ENCODE results near the gene CFAP43. TPM values are rescaled to one million over a fixed set of nuclear protein-coding genes. Genes with fewer than 3 reads are reported as not detected.

The CFAP43 gene
- total and polyA plus RNA-seq, 9 of the 15 experiments (the other 6 are each of a cell fraction or from before 2014, with no cell fraction given), result 0.07 to 0.86 (median 0.11) TPM; not detected in 1

GRCh38 chr10:104085801-104086400 lies 146.3 kb downstream of the CFAP43 start, which contains the start of gene COL17A1:
Gene COL17A1, minus strand, starts transcription at chr10:104085880. Its CDS starts 5,207 bp downstream, at chr10:104080673.
- POLR2A ChIA-PET, result interaction anchor here (0.8 kb wide), 1 partner anchor 15 kb away, joined by 3 read pairs; no protein-coding TSS in a partner anchor
- H3K79me2 ChIP-seq (ENCODE audit: control insufficient read depth, insufficient read depth, low read length), result no peaks in the 10 kb centered on the region
- no peak within 1 kb of the TSS for H3K4me2 ChIP-seq (ENCODE audit: insufficient read depth, low read length)
- H3K36me3 ChIP-seq (ENCODE audit: control insufficient read depth, insufficient read depth, low read length), result no peaks in the 10 kb centered on the region
- DNase-seq (ENCODE audit: extremely low read depth in 1 of 4, low spot score in 3 of 4) (no peak), FAIRE-seq (no peak), ATAC-seq (no peak)
- BruUV-seq (replicated peaks), result no TSS peak
- TF ChIP-seq ZBTB8A (IDR thresholded peaks at IDR 0.05; ENCODE audit: partially characterized antibody) (no peak), FUS (optimal IDR thresholded peaks at IDR 0.05; ENCODE audit: low read depth, low read length) (no peak)
- H3K27me3 ChIP-seq (ENCODE audit: control insufficient read depth in 2 of 2, insufficient read depth in 2 of 2, low read length in 2 of 2), result peaks cover 3 to 7% of the 10 kb centered on the region in 2 experiments; a peak in 4 of 5 replicates
- CTCF ChIA-PET (ENCODE audit: low intra/inter-chr PET ratio), result no interaction called here
- no peaks in the 10 kb centered on the region for H3K9me3 ChIP-seq (replicated peaks; ENCODE audit: control insufficient read depth, insufficient read depth, low read depth, low read length)
- in situ Hi-C loops (cut with MboI), result no loop called here
- no peak within 1 kb of the TSS for H3K27ac ChIP-seq (ENCODE audit: extremely low read depth, low read depth, low read length)
- no peaks in the 10 kb centered on the region for H3K4me1 ChIP-seq (replicated peaks in 1 of 2; ENCODE audit: control insufficient read depth in 2 of 2, insufficient read depth in 2 of 2, low read length in 2 of 2)
- intact Hi-C loops (cut with micrococcal nuclease), result no loop called here
- no peak within 1 kb of the TSS for H3K4me3 ChIP-seq
- H2AFZ ChIP-seq (ENCODE audit: low read depth, low read length), result no peak within 1 kb of the TSS
- no peaks in the 10 kb centered on the region for H4K20me1 ChIP-seq (replicated peaks; ENCODE audit: control insufficient read depth, insufficient read depth, low read length)
- WGBS (ENCODE audit: insufficient coverage, low coverage, missing lambda C conversion rate), result 0% methylated on average over 3 of the region's 3 CpGs
- no peaks in the 10 kb centered on the region for H3K9me1 ChIP-seq (ENCODE audit: control insufficient read depth, insufficient read depth, low read length)
- H3K9ac ChIP-seq (ENCODE audit: insufficient read depth in 1 of 2, low read depth in 2 of 2, low read length in 2 of 2), result no peak within 1 kb of the TSS

GRCh38 chr10:104084482-104085142 lies 147.6 kb downstream of the CFAP43 start:
- peaks cover 0 to 5% of the 10 kb centered on the region in 2 experiments; a peak in 2 of 5 replicates for H3K27me3 ChIP-seq (ENCODE audit: control insufficient read depth in 2 of 2, insufficient read depth in 2 of 2, low read length in 2 of 2)
- ChIA-PET CTCF (ENCODE audit: low intra/inter-chr PET ratio) (no interaction called here), POLR2A (no interaction called here)
- in situ Hi-C loops (cut with MboI), result no loop called here
- no peak for ATAC-seq
- BruUV-seq (replicated peaks), result no TSS peak
- no peaks in the 10 kb centered on the region for H3K79me2 ChIP-seq (ENCODE audit: control insufficient read depth, insufficient read depth, low read length)
- H4K20me1 ChIP-seq (replicated peaks; ENCODE audit: control insufficient read depth, insufficient read depth, low read length), result no peaks in the 10 kb centered on the region
- no peaks in the 10 kb centered on the region for H3K9me1 ChIP-seq (ENCODE audit: control insufficient read depth, insufficient read depth, low read length)
- DNase-seq (ENCODE audit: extremely low read depth in 1 of 4, low spot score in 3 of 4), result no peak
- H2AFZ ChIP-seq (ENCODE audit: low read depth, low read length), result no peak overlapping the region
- WGBS (ENCODE audit: insufficient coverage, low coverage, missing lambda C conversion rate), result 5% methylated on average over 5 of the region's 5 CpGs
- no peaks in the 10 kb centered on the region for H3K4me1 ChIP-seq (replicated peaks in 1 of 2; ENCODE audit: control insufficient read depth in 2 of 2, insufficient read depth in 2 of 2, low read length in 2 of 2)
- H3K27ac ChIP-seq (ENCODE audit: extremely low read depth, low read depth, low read length), result no peak overlapping the region
- intact Hi-C loops (cut with micrococcal nuclease), result no loop called here
- no peak for FAIRE-seq
- no peak overlapping the region for H3K4me2 ChIP-seq (ENCODE audit: insufficient read depth, low read length)
- H3K9me3 ChIP-seq (replicated peaks; ENCODE audit: control insufficient read depth, insufficient read depth, low read depth, low read length), result no peaks in the 10 kb centered on the region
- H3K4me3 ChIP-seq, result no peak overlapping the region
- H3K36me3 ChIP-seq (ENCODE audit: control insufficient read depth, insufficient read depth, low read length), result no peaks in the 10 kb centered on the region
- H3K9ac ChIP-seq (ENCODE audit: insufficient read depth in 1 of 2, low read depth in 2 of 2, low read length in 2 of 2), result no peak overlapping the region
- TF ChIP-seq FOXJ2 (tag; IDR thresholded peaks at IDR 0.05) (no peak), CEBPB (tag; IDR thresholded peaks at IDR 0.05) (no peak), ZNF274 (IDR thresholded peaks at IDR 0.05; ENCODE audit: borderline replicate concordance, low read depth, low read length) (no peak), NKRF (IDR thresholded peaks at IDR 0.05; ENCODE audit: borderline replicate concordance) (no peak), XRCC5 (IDR thresholded peaks at IDR 0.05; ENCODE audit: low read depth, low read length) (no peak), PRDM10 (IDR thresholded peaks at IDR 0.05; ENCODE audit: partially characterized antibody) (no peak)
